Thyroid gland (tissue), 4 donors: ENCODE measurements around the gene SEC23IP.

Source experiments
- POLR2A ChIP-seq, 2 donors: fragments of 450-650 bp; IDR thresholded peaks; one replicate each; pipeline ENCODE4 v1.6.1; 2017; ENCODE audit warnings: antibody characterized with exemption in 2 of 2, mild to moderate bottlenecking in 2 of 2, moderate library complexity in 1 of 2
- TF ChIP-seq, protein P1 (sequence below), 6 experiments: fragments of 200-600 bp in 3 of 6; fragments of 450-650 bp in 3 of 6; sonication (generic) in 3 of 6; IDR thresholded peaks; one replicate each; pipeline ENCODE4 v1.5.1; 2016 to 2019; ENCODE audit warnings: antibody characterized with exemption in 6 of 6, mild to moderate bottlenecking in 2 of 6, inconsistent platforms in 1 of 6, moderate library complexity in 1 of 6

DNA sequence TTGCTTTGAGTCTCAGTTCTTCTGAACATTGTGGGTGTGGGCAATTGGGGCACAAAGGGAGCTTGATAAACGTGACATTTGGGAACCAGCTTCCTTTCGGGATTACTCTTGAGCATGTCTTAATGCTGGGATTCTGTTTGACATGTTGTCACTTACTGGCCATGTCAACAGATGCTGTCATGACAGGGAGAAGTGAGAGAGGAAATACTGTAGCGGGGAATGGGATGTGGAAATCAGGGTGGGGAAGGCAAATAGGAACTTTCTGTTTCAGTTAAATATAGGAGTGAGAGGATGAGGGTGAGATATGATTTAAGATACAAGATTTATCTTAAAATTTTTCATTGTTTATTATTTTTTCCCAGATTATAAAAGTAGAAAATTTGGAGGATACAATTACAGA, 83.9 kb downstream of the SEC23IP start:
- TF ChIP-seq, protein P1, sequence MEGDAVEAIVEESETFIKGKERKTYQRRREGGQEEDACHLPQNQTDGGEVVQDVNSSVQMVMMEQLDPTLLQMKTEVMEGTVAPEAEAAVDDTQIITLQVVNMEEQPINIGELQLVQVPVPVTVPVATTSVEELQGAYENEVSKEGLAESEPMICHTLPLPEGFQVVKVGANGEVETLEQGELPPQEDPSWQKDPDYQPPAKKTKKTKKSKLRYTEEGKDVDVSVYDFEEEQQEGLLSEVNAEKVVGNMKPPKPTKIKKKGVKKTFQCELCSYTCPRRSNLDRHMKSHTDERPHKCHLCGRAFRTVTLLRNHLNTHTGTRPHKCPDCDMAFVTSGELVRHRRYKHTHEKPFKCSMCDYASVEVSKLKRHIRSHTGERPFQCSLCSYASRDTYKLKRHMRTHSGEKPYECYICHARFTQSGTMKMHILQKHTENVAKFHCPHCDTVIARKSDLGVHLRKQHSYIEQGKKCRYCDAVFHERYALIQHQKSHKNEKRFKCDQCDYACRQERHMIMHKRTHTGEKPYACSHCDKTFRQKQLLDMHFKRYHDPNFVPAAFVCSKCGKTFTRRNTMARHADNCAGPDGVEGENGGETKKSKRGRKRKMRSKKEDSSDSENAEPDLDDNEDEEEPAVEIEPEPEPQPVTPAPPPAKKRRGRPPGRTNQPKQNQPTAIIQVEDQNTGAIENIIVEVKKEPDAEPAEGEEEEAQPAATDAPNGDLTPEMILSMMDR (IDR thresholded peaks at IDR 0.05), result no peak
- TF ChIP-seq POLR2A (IDR thresholded peaks at IDR 0.05), result no peak
